ENCODE results near the gene SLIT3. TPM values are rescaled to one million over a fixed set of nuclear protein-coding genes. Genes with fewer than 3 reads are reported as not detected.

The SLIT3 gene
- total RNA-seq, 2 experiments from 2014 or later = not detected

DNA sequence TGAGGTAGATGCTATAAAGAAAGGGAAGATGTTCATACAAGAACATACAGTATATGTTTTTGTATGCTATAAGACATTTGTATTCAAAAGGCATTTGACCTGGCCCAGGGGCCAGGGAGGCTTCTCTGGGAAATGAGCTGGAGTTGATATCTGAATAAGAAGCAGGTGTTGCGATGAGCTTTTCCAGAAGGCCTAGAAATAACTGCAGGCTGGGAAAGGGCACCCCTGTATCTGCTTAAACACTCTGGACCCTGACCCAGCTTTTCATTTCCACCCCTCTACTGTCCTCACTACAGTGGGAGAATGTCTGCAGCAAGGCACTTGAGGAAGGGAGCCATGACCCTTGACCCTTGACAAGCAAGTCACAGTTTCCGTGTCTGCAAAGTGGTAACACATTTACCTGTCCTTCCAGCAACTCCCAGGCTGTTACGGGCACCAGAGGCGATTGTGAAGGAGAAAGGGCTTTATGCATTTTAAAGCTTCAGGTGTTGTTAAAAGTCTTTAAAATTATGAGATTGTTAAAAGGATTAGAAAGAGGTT, 633.6 kb downstream of the SLIT3 start:
- Mint-ChIP-seq H3K9me3 (no peaks in the 10 kb centered on the region), H3K4me1 (ENCODE audit: low read depth) (no peaks in the 10 kb centered on the region), H3K27ac (no peak overlapping the region), H3K4me3 (no peak overlapping the region), H3K36me3 (ENCODE audit: low read depth) (no peaks in the 10 kb centered on the region), H3K27me3 (no peaks in the 10 kb centered on the region)
- ChIA-PET POLR2A (no interaction called here), CTCF (no interaction called here)
- Histone ChIP-seq H3K9me3 (ENCODE audit: control insufficient read depth in 1 of 2, insufficient read depth in 1 of 2, low read length in 2 of 2) (peaks cover 0 to 4% of the 10 kb centered on the region in 2 experiments), H3K36me3 (ENCODE audit: insufficient read depth, low read length) (no peaks in the 10 kb centered on the region), H3K27ac (ENCODE audit: low read depth in 1 of 2, low read length in 2 of 2) (no peak overlapping the region), H3K4me3 (ENCODE audit: low read length) (no peak overlapping the region), H3K27me3 (ENCODE audit: control insufficient read depth in 1 of 2, insufficient read depth in 2 of 2, low read length in 2 of 2) (no peaks in the 10 kb centered on the region), H3K4me1 (ENCODE audit: insufficient read depth, low read length) (no peaks in the 10 kb centered on the region)
- no peak for ATAC-seq (ENCODE audit: poor library complexity)
- TF ChIP-seq CTCF (IDR thresholded peaks at IDR 0.05) = no peak
- no peak for DNase-seq
- intact Hi-C loops (cut with DNase I, micrococcal nuclease) = no loop called here

- Mint-ChIP-seq H3K36me3 (ENCODE audit: low read depth) (no peaks in the 10 kb centered on the region), H3K27me3 (no peaks in the 10 kb centered on the region), H3K9me3 (no peaks in the 10 kb centered on the region), H3K27ac (no peak overlapping the region), H3K4me1 (ENCODE audit: low read depth) (no peaks in the 10 kb centered on the region), H3K4me3 (no peak overlapping the region)
- intact Hi-C loops (cut with DNase I, micrococcal nuclease) = no loop called here
- no peaks in the 10 kb centered on the region for H3K4me1 ChIP-seq (ENCODE audit: insufficient read depth, low read length)
- CTCF ChIA-PET = no interaction called here
- DNase-seq = no peak
- no peak for TF ChIP-seq CTCF (IDR thresholded peaks at IDR 0.05)
- H3K4me3 ChIP-seq (ENCODE audit: low read length) = no peak overlapping the region
- ATAC-seq (ENCODE audit: poor library complexity) = no peak
- H3K36me3 ChIP-seq (ENCODE audit: insufficient read depth, low read length) = no peaks in the 10 kb centered on the region
- POLR2A ChIA-PET = no interaction called here
- H3K9me3 ChIP-seq (ENCODE audit: control insufficient read depth in 1 of 2, insufficient read depth in 1 of 2, low read length in 2 of 2) = peaks cover 0 to 4% of the 10 kb centered on the region in 2 experiments
- peaks cover 0 to 2% of the 10 kb centered on the region in 2 experiments for H3K27me3 ChIP-seq (ENCODE audit: control insufficient read depth in 1 of 2, insufficient read depth in 2 of 2, low read length in 2 of 2)
- no peak overlapping the region for H3K27ac ChIP-seq (ENCODE audit: low read depth in 1 of 2, low read length in 2 of 2)
Measured at GRCh38 chr5:168666356-168666755, 634.6 kb downstream of the SLIT3 start.

DNA sequence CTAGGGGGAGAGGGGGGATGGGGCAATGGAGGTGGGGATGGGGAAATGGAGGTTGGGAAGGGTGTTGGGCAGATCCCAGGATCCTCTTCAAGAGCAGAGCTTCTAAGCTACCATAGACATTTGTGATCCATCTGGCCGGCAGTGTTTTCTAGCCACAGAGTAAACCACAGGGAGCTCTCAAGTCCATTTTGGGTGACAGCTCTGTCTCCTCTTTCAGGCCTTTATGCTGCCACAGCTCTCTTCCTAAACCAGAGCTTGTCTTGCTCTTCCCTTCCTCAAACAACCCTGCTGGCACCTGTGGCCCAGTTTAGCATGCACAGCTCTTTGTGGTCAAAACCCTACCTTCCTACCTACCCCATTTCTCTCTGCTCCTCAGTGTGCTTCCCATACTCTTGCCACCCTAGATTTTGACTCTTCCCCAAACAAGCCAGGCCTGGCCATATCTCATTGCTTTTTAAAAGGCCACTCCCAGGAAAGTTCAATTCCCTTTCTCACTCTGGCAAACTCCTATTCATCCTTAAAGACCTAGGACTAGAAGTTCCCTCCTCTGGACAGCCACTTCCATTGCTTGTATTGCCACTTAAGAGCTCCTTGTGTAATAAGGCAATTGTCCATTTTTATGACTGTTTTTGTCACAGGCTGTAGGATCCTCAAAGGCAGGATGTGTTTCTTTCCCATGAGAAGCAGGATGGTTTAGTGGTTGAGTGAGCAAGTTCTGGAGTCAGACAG, 637.5 kb downstream of the SLIT3 start:
- ChIA-PET POLR2A (no interaction called here), CTCF (no interaction called here)
- Mint-ChIP-seq H3K36me3 (ENCODE audit: low read depth) (no peaks in the 10 kb centered on the region), H3K4me1 (ENCODE audit: low read depth) (no peaks in the 10 kb centered on the region), H3K9me3 (no peaks in the 10 kb centered on the region), H3K27me3 (peaks cover 3% of the 10 kb centered on the region), H3K4me3 (no peak overlapping the region), H3K27ac (no peak overlapping the region)
- no peak for TF ChIP-seq CTCF (IDR thresholded peaks at IDR 0.05)
- no peaks in the 10 kb centered on the region for H3K9me3 ChIP-seq (ENCODE audit: control insufficient read depth in 1 of 2, insufficient read depth in 1 of 2, low read length in 2 of 2)
- peaks cover 0 to 5% of the 10 kb centered on the region in 2 experiments for H3K27me3 ChIP-seq (ENCODE audit: control insufficient read depth in 1 of 2, insufficient read depth in 2 of 2, low read length in 2 of 2)
- no peaks in the 10 kb centered on the region for H3K36me3 ChIP-seq (ENCODE audit: insufficient read depth, low read length)
- ATAC-seq (ENCODE audit: poor library complexity) (no peak), DNase-seq (no peak)
- intact Hi-C loops (cut with DNase I, micrococcal nuclease) = no loop called here
- no peak overlapping the region for H3K27ac ChIP-seq (ENCODE audit: low read depth in 1 of 2, low read length in 2 of 2)
- H3K4me3 ChIP-seq (ENCODE audit: low read length) = no peak overlapping the region
- no peaks in the 10 kb centered on the region for H3K4me1 ChIP-seq (ENCODE audit: insufficient read depth, low read length)
